Measurements from ENCODE around the gene PNKP. TPM values are rescaled to one million over a fixed set of nuclear protein-coding genes. Genes with fewer than 3 reads are reported as not detected.

The PNKP gene
- total RNA-seq, 2 donors from 2014 or later, result 29.2 to 32.5 TPM

GRCh38 chr19:49843265-49843664 lies 24.1 kb downstream of the PNKP start:
- no peaks in the 10 kb centered on the region for H3K4me1 ChIP-seq
- no peak for TF ChIP-seq CTCF (IDR thresholded peaks at IDR 0.05)
- no peak for DNase-seq (ENCODE audit: low spot score)
- H3K27me3 ChIP-seq, result no peaks in the 10 kb centered on the region
- no peak overlapping the region for H3K27ac ChIP-seq
- H3K36me3 ChIP-seq, result no peaks in the 10 kb centered on the region
- H3K4me3 ChIP-seq, result no peak overlapping the region
- H3K9me3 ChIP-seq, result no peaks in the 10 kb centered on the region

DNA sequence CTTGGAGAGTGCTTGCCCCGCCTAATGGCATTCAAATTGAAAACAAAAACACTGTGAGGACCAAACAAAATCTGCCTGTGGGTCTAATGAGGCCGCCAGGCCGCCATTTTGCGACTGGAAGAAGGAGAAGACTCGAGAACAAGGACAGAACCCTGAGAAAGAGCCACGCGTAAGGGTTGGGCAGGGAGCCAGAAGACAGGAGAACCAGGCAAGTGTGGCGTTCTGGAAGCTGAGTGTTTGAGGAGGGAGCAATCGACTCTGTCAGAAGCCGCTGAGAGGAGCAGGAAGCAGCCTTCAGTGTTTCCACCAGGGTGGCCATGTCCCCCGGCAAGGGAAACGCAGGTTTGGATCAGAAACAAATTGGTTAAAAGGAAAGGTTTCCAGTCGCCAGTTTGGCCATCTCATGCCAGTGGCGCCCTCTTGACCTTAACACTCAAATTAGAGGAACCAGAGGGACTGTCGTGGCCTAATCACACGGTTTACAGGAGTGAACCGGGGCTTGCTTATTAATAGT lies 26.6 kb downstream of the PNKP start:
- no peak for TF ChIP-seq CTCF (IDR thresholded peaks at IDR 0.05)
- no peak for DNase-seq (ENCODE audit: low spot score)
- Histone ChIP-seq H3K27me3 (no peaks in the 10 kb centered on the region), H3K36me3 (peaks cover 10% of the 10 kb centered on the region), H3K4me1 (no peaks in the 10 kb centered on the region), H3K4me3 (no peak overlapping the region), H3K27ac (no peak overlapping the region), H3K9me3 (no peaks in the 10 kb centered on the region)

DNA sequence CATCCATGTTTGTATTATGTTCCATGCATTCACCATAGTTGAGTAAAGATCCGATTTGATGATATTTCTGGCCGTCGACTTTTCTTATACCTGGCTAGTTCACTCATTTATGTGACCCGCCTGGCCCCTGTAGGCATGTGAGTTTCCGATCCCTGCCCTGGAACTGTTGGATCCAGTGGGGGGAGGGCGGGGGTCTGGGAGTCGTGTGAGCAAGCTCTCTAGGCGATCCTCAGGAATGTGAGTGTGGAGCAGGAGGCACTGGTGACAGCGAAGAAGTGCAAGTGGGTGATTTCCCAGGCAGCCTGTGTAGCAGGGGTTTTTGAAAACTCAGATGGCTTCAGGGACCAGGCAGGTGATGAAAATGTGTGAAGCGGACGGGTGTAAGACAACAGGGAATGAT lies 27.1 kb downstream of the PNKP start:
- H3K27me3 ChIP-seq, result no peaks in the 10 kb centered on the region
- DNase-seq (ENCODE audit: low spot score), result no peak
- H3K4me1 ChIP-seq, result no peaks in the 10 kb centered on the region
- TF ChIP-seq CTCF (IDR thresholded peaks at IDR 0.05), result no peak
- H3K27ac ChIP-seq, result no peak overlapping the region
- H3K36me3 ChIP-seq, result peaks cover 15% of the 10 kb centered on the region
- no peaks in the 10 kb centered on the region for H3K9me3 ChIP-seq
- H3K4me3 ChIP-seq, result no peak overlapping the region

DNA sequence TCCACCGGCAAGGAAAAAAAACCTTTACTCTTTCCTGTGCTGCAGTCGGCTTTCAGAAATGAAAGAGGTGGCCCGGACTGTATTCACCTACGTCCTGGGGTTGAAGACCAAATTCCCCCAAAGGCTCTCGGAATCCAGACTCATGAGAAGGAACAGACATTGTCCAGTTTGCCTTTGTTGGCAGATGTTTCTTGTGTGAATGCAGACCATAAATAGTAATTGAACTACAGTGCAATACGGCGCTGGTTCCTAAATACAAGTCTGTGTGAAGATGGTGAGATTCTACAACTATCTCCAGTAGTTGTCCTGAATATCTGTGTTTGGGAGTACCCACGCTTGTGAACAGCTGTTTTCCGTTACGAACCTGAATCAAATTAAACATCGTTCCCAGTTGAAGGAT lies 27.7 kb downstream of the PNKP start:
- H3K9me3 ChIP-seq, result no peaks in the 10 kb centered on the region
- peak overlapping the region; percentile 55 to 65 for H3K27ac ChIP-seq
- H3K4me1 ChIP-seq, result no peaks in the 10 kb centered on the region
- no peak for TF ChIP-seq CTCF (IDR thresholded peaks at IDR 0.05)
- peaks cover 21% of the 10 kb centered on the region for H3K36me3 ChIP-seq
- H3K4me3 ChIP-seq, result no peak overlapping the region
- DNase-seq (ENCODE audit: low spot score), result no peak
- H3K27me3 ChIP-seq, result no peaks in the 10 kb centered on the region

GRCh38 chr19:49838885-49839588 lies 28.3 kb downstream of the PNKP start:
- Histone ChIP-seq H3K4me3 (no peak overlapping the region), H3K27ac (peak overlapping the region; percentile 55 to 65), H3K36me3 (peaks cover 28% of the 10 kb centered on the region), H3K4me1 (no peaks in the 10 kb centered on the region), H3K27me3 (no peaks in the 10 kb centered on the region), H3K9me3 (no peaks in the 10 kb centered on the region)
- no peak for TF ChIP-seq CTCF (IDR thresholded peaks at IDR 0.05)
- DNase-seq (ENCODE audit: low spot score), result no peak

DNA sequence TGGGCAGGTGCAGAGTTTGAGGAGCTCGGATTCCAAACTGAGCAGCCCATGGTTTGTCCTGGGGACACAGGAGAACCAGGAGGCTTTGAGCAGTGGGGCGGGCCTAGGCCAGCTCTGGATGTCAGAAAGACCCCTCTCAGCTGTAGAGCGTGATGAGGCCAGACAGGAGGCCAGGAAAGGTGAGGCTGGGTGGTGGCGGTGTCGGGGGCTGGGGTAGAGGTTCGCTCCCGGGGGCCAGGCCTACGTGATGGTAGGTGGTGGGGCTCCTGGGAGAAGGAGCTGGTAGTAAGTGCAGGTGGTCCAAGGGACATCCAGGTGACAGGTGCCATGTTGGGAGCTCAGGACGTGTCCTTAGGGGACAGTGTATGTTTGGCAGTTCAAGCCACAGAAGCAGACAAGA lies 30.0 kb downstream of the PNKP start:
- H3K4me3 ChIP-seq, result no peak overlapping the region
- H3K36me3 ChIP-seq, result peaks cover 44% of the 10 kb centered on the region
- no peaks in the 10 kb centered on the region for H3K9me3 ChIP-seq
- no peaks in the 10 kb centered on the region for H3K27me3 ChIP-seq
- no peak overlapping the region for H3K27ac ChIP-seq
- DNase-seq (ENCODE audit: low spot score), result no peak
- TF ChIP-seq CTCF (IDR thresholded peaks at IDR 0.05), result no peak
- H3K4me1 ChIP-seq, result no peaks in the 10 kb centered on the region

Measured in right atrium auricular region (tissue), 2 donors.